Kidney epithelial cell (primary cell): Measurements from ENCODE around the gene CSF2RB. TPM values are rescaled to one million over a fixed set of nuclear protein-coding genes. Genes with fewer than 3 reads are reported as not detected.

Source experiments
- DNase-seq: peaks from one replicate; pipeline ENCODE4 v3.0.0-alpha.2; 2010; ENCODE audit warnings: low read depth
- H3K27me3 ChIP-seq: 2 replicates; pipeline ENCODE4 v1.6.0; 2011; ENCODE audit warnings: low read length; ENCODE audit not compliant: control insufficient read depth, insufficient read depth
- H3K36me3 ChIP-seq: 2 replicates; pipeline ENCODE4 v1.5.1; 2011; ENCODE audit warnings: low read length; ENCODE audit not compliant: control insufficient read depth, insufficient read depth
- H3K4me3 ChIP-seq: 2 replicates; pipeline ENCODE4 v1.5.1; 2011; ENCODE audit warnings: low read depth, mild to moderate bottlenecking, control low read depth, low read length
- CTCF ChIP-seq: IDR thresholded peaks from 2 replicates; pipeline ENCODE4 v1.5.1; 2011; ENCODE audit warnings: mild to moderate bottlenecking, moderate library complexity, low read length, control low read depth, inconsistent platforms; ENCODE audit not compliant: insufficient read depth, poor library complexity, severe bottlenecking
- total RNA-seq: library from RNA; depleted of rRNA; stranded (reverse); fragments of >200 nt; gene quantifications from 2 replicates; pipeline ENCODE4 v1.2.3, GENCODE V29; 2015

Gene CSF2RB
- total RNA-seq, 1 donor from 2014 or later: 1.1 TPM

- Histone ChIP-seq H3K4me3 (no peak overlapping the region), H3K36me3 (no peaks in the 10 kb centered on the region), H3K27me3 (peaks cover 23% of the 10 kb centered on the region)
- DNase-seq: no peak
- no peak for TF ChIP-seq CTCF
Observed at GRCh38 chr22:36933629-36934417, 20.4 kb downstream of the CSF2RB start.

- no peak for DNase-seq
- Histone ChIP-seq H3K27me3 (peaks cover 14% of the 10 kb centered on the region), H3K36me3 (no peaks in the 10 kb centered on the region), H3K4me3 (no peak overlapping the region)
- no peak for TF ChIP-seq CTCF
Observed at GRCh38 chr22:36934418-36935312, 21.2 kb downstream of the CSF2RB start.

- peaks cover 9% of the 10 kb centered on the region for H3K27me3 ChIP-seq
- no peak for DNase-seq
Observed at GRCh38 chr22:36935313-36935610, 21.8 kb downstream of the CSF2RB start.

GRCh38 chr22:36935694-36936093, 22.3 kb downstream of the CSF2RB start:
- Histone ChIP-seq H3K36me3 (no peaks in the 10 kb centered on the region), H3K4me3 (no peak overlapping the region), H3K27me3 (peaks cover 4% of the 10 kb centered on the region)
- DNase-seq: no peak
- TF ChIP-seq CTCF: no peak

More at GRCh38 chr22:36935313-36935610, 21.8 kb downstream of the CSF2RB start:
- no peak overlapping the region for H3K4me3 ChIP-seq
- no peak for TF ChIP-seq CTCF
- no peaks in the 10 kb centered on the region for H3K36me3 ChIP-seq

- no peak for DNase-seq
- Histone ChIP-seq H3K4me3 (no peak overlapping the region), H3K27me3 (peaks cover 2% of the 10 kb centered on the region), H3K36me3 (no peaks in the 10 kb centered on the region)
- no peak for TF ChIP-seq CTCF
Observed at GRCh38 chr22:36936362-36937116, 23.1 kb downstream of the CSF2RB start.
